Measurements from ENCODE around the gene RAB3IL1. TPM values are rescaled to one million over a fixed set of nuclear protein-coding genes. Genes with fewer than 3 reads are reported as not detected.

Gene RAB3IL1
- total RNA-seq, 1 donor from 2014 or later: 1.3 TPM

GRCh38 chr11:61866231-61866957 lies 51.0 kb downstream of the RAB3IL1 start:
- Mint-ChIP-seq H3K4me3 (ENCODE audit: unreplicated experiment) (no peak overlapping the region), H3K27me3 (ENCODE audit: unreplicated experiment) (peaks cover 14% of the 10 kb centered on the region), H3K9me3 (ENCODE audit: unreplicated experiment) (peaks cover 6% of the 10 kb centered on the region), H3K27ac (ENCODE audit: unreplicated experiment) (no peak overlapping the region), H3K36me3 (ENCODE audit: unreplicated experiment) (no peaks in the 10 kb centered on the region), H3K4me1 (ENCODE audit: low read depth, unreplicated experiment) (peaks cover 14% of the 10 kb centered on the region)
- no peak for TF ChIP-seq CTCF (IDR thresholded peaks at IDR 0.05; ENCODE audit: partially characterized antibody, unreplicated experiment)
- no peak for DNase-seq

GRCh38 chr11:61864814-61865775 lies 52.3 kb downstream of the RAB3IL1 start:
- H3K27ac Mint-ChIP-seq (ENCODE audit: unreplicated experiment): peak overlapping the region; percentile 70
- H3K9me3 Mint-ChIP-seq (ENCODE audit: unreplicated experiment): peaks cover 6% of the 10 kb centered on the region
- H3K4me3 Mint-ChIP-seq (ENCODE audit: unreplicated experiment): no peak overlapping the region

GRCh38 chr11:61863548-61864081 lies 53.8 kb downstream of the RAB3IL1 start:
- DNase-seq: no peak
- H3K36me3 Mint-ChIP-seq (ENCODE audit: unreplicated experiment): peaks cover 4% of the 10 kb centered on the region
- H3K27ac Mint-ChIP-seq (ENCODE audit: unreplicated experiment): no peak overlapping the region
- H3K27me3 Mint-ChIP-seq (ENCODE audit: unreplicated experiment): peaks cover 12% of the 10 kb centered on the region
- no peak overlapping the region for H3K4me3 Mint-ChIP-seq (ENCODE audit: unreplicated experiment)
- no peak for TF ChIP-seq CTCF (IDR thresholded peaks at IDR 0.05; ENCODE audit: partially characterized antibody, unreplicated experiment)
- no peaks in the 10 kb centered on the region for H3K4me1 Mint-ChIP-seq (ENCODE audit: low read depth, unreplicated experiment)
- peaks cover 4% of the 10 kb centered on the region for H3K9me3 Mint-ChIP-seq (ENCODE audit: unreplicated experiment)

More at GRCh38 chr11:61864814-61865775, 52.3 kb downstream of the RAB3IL1 start:
- no peak for DNase-seq
- H3K36me3 Mint-ChIP-seq (ENCODE audit: unreplicated experiment): no peaks in the 10 kb centered on the region
- TF ChIP-seq CTCF (IDR thresholded peaks at IDR 0.05; ENCODE audit: partially characterized antibody, unreplicated experiment): no peak
- peaks cover 10% of the 10 kb centered on the region for H3K27me3 Mint-ChIP-seq (ENCODE audit: unreplicated experiment)
- peaks cover 6% of the 10 kb centered on the region for H3K4me1 Mint-ChIP-seq (ENCODE audit: low read depth, unreplicated experiment)

- Mint-ChIP-seq H3K4me3 (ENCODE audit: unreplicated experiment) (no peak overlapping the region), H3K4me1 (ENCODE audit: low read depth, unreplicated experiment) (no peaks in the 10 kb centered on the region), H3K9me3 (ENCODE audit: unreplicated experiment) (peaks cover 7% of the 10 kb centered on the region), H3K36me3 (ENCODE audit: unreplicated experiment) (peaks cover 4% of the 10 kb centered on the region), H3K27me3 (ENCODE audit: unreplicated experiment) (peaks cover 12% of the 10 kb centered on the region), H3K27ac (ENCODE audit: unreplicated experiment) (no peak overlapping the region)
- DNase-seq: no peak
- TF ChIP-seq CTCF (IDR thresholded peaks at IDR 0.05; ENCODE audit: partially characterized antibody, unreplicated experiment): no peak
These were observed 54.4 kb downstream of the RAB3IL1 start for GRCh38 chr11:61862714-61863547.

Data from glutamatergic neuron (in vitro differentiated cells).